Frontal cortex (tissue), 4 donors: ENCODE measurements around the gene CCDC85C. TPM values are rescaled to one million over a fixed set of nuclear protein-coding genes. Genes with fewer than 3 reads are reported as not detected.

Experiments used
- DNase-seq, 2 donors: peaks; one replicate each; pipeline ENCODE4 v3.0.0; 2012; ENCODE audit warnings: low spot score in 2 of 2
- FAIRE-seq: peaks from 2 replicates; lab custom pipeline; 2012; peaks lifted over from hg19 to GRCh38; lab: Jason Lieb, UNC
- total RNA-seq: library from RNA; depleted of rRNA; stranded (reverse); fragments of >200 nt; gene quantifications from one replicate; pipeline ENCODE4 v1.2.3, GENCODE V29; 2014
- donor health status: control.
- donor health status: control.
- donor health status: control.

Gene CCDC85C
- total RNA-seq, 1 donor from 2014 or later = 9.8 TPM

- no peak for FAIRE-seq
- DNase-seq = no peak
These were observed 9.8 kb downstream of the CCDC85C start for GRCh38 chr14:99593971-99594841.

- FAIRE-seq (no peak), DNase-seq (peak in 1 of 2 donors; percentile 69)
These were observed 10.9 kb downstream of the CCDC85C start for GRCh38 chr14:99592933-99593753.

- DNase-seq (no peak), FAIRE-seq (no peak)
These were observed 11.6 kb downstream of the CCDC85C start for GRCh38 chr14:99592394-99592793.

GRCh38 chr14:99590746-99591555, 13.1 kb downstream of the CCDC85C start:
- no peak for FAIRE-seq
- peak in 1 of 2 donors; percentile 62 for DNase-seq

- DNase-seq = no peak
- FAIRE-seq = no peak
These were observed 14.1 kb downstream of the CCDC85C start for GRCh38 chr14:99589651-99590530.

GRCh38 chr14:99589031-99589441, 15.0 kb downstream of the CCDC85C start:
- no peak for FAIRE-seq
- DNase-seq = no peak

GRCh38 chr14:99587460-99588278, 16.3 kb downstream of the CCDC85C start:
- no peak for FAIRE-seq

GRCh38 chr14:99586761-99587459, 17.1 kb downstream of the CCDC85C start:
- DNase-seq = no peak
- no peak for FAIRE-seq

More at GRCh38 chr14:99587460-99588278, 16.3 kb downstream of the CCDC85C start:
- DNase-seq = no peak

- DNase-seq = no peak
- FAIRE-seq = no peak
These were observed 17.8 kb downstream of the CCDC85C start for GRCh38 chr14:99586054-99586760.

- no peak for DNase-seq
- FAIRE-seq = no peak
These were observed 19.2 kb downstream of the CCDC85C start for GRCh38 chr14:99584823-99585222.

- DNase-seq = no peak
- no peak for FAIRE-seq
These were observed 22.1 kb downstream of the CCDC85C start for GRCh38 chr14:99581938-99582337.

GRCh38 chr14:99581374-99581773, 22.6 kb downstream of the CCDC85C start:
- DNase-seq (peak; percentile 63 to 68), FAIRE-seq (no peak)

GRCh38 chr14:99579903-99580571, 24.0 kb downstream of the CCDC85C start:
- DNase-seq (no peak), FAIRE-seq (no peak)

- no peak for DNase-seq
- FAIRE-seq = no peak
These were observed 24.7 kb downstream of the CCDC85C start for GRCh38 chr14:99579120-99579836.

- DNase-seq = no peak
- FAIRE-seq = no peak
These were observed 25.4 kb downstream of the CCDC85C start for GRCh38 chr14:99578541-99579101.
